ENCODE data around the gene CNTN4.
"Not testable (repeated sequence)": the region's sequence is repeated elsewhere in the genome, so short reads cannot be mapped to it uniquely, and the experiment has no call there.

Gene CNTN4

DNA sequence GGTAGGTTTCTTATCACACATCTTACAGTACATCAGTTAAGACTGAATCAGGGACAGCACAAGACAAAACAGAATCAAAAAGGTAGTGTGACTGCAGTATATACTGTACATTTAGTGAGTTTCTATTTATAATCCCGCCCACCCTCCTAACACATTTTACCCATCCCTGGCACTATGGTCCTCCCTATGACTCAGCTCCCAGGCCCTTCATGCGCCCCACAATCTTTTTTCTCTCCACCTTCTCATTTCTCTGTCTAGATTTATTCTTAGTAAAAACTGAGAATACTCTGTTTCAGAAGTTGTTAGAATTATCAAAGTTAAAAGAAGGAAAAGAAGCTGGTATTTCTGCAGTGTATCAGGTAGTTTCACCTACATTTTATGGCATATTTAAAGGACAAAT, 427.3 kb downstream of the CNTN4 start:
- DNase-seq: no peak

DNA sequence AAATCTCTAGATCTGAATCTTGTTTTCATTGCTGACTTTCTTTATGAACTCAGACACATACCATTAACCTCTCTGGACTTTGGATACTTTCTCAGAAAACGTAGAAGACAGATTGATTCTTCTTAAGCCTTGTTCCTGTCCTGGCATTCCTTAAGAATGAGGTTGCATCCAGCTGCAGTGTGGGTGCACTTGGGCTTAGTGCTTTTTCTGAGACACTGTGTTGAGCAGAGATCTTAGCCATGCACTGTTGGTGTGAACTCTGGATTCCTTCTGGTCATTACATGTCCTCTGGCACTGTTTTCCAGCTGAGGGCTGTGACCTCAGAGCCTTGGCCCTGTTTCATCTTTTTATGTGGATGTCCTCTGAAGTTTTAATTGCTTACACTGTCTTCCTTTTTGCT, 428.3 kb downstream of the CNTN4 start:
- no peak for DNase-seq

DNA sequence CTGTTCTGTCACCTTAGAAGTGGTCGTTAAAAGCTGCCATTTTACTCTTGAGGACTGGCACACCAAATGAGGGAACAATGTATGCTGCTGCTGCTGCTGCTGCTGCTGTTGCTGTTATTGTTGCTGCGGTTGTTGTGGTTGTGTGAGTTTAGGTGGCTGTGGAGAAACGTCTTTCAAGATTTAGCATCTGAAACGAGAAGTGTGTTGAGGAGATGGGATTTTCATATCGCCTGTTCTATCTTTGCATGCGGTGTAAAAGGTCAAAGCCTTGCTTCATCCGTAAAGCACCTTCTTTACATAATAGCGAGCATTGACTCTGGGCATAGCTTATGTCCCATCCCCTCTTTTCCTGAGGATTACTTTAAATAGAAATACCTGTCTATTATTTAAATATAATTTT, 428.7 kb downstream of the CNTN4 start:
- DNase-seq: not testable (repeated sequence)

DNA sequence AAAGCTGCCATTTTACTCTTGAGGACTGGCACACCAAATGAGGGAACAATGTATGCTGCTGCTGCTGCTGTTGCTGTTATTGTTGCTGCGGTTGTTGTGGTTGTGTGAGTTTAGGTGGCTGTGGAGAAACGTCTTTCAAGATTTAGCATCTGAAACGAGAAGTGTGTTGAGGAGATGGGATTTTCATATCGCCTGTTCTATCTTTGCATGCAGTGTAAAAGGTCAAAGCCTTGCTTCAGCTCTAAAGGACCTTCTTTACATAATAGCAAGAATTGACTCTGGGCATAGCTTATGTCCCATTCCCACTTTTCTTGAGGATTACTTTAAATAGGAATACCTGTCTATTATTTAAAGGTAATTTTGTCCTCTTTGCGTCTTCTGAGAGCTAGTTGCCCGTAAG, 436.1 kb downstream of the CNTN4 start:
- not testable (repeated sequence) for DNase-seq

DNA sequence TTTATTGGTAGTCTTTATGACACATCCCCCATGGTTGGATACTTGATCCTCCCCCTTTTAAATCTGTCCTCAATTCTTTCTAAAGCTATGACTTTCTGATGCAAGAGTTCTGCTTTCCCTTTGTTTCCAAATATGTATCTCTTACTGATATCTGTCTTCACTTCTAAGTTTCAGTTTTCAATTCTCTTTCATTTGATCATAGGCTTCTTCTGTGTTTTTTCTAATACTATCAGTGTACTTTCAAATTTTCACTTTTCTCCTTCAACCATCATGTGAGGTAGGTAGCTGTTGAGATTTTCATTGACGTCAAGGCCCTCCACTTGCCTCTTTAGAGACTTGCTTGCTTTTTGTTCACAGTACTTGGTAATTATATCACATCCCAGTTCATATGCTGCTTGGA, 436.5 kb downstream of the CNTN4 start:
- no peak for DNase-seq

DNA sequence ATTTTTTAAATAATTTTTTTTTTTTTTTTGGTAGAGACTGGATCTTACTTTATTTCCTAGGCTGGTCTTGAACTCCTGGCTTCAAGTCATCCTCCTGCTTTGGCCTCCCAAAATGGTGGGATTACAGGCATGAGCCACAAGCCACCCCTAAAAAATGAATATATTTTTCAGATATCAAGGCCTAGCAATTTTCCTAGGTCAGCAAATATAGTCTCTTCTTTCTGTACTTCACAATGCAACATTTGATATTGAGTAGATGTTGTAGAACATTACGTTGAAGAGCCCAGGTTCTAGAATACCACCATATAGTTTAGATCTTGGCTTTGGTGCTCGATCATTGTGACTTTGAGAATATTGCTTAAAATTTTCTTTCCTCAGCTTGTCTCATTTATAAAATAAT, 437.9 kb downstream of the CNTN4 start:
- no peak for DNase-seq

DNA sequence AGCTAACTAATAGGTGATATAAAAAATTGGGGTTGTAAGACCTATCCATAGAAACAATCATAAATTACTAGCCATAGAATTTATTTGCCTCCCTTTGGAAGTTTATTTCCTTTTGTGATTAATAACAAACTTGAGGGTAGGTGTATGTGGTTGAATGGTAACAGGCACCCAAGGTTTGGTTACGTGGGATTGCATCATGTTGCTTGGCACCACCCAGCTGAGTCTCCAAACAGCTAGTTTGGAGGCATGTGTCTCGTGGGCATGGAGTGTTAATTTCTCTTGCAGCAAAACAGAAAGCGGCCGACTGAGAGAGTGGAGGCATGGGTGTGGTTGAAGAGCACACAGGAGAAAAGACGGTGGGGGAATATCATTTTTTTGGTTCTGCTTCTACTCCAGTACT, 441.4 kb downstream of the CNTN4 start:
- DNase-seq: no peak

DNA sequence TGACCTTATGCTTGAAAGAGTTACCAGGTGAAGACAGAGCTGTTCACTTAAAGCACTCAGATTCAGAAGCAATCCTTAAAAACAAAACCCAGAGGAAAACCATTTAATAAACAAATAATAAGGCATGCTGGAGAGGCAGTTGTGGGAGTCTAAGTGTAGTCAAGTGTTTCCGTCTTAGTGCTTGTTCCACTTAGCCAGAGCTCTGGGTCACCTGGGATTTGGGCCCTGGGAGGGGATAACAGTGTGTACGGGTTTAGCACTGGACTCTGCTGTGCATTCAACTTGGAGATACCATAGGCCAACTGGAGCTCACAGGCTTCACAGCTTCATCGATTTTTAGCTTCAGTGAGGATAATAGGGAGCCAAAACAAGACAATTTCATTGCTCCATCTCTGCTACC, 444.6 kb downstream of the CNTN4 start:
- no peak for DNase-seq

DNA sequence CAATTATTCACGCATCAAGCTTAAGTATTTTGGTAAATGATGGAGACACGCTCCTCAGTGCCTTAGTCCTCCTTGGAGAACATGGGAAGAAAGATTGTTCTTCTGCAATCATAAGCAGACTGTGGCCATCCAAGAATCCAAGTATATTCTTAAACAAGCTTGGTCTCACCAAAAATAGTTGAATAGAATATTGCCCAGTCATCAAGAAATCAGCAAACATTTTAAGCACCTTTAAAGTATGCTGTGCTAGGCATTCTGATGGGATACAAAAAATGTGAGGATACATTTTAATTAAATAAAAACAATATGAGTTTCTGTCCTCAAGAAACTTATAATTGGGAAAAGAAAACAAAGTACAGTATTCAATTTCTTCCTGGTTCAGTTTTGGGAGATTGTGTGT, 445.5 kb downstream of the CNTN4 start:
- no peak for DNase-seq

DNA sequence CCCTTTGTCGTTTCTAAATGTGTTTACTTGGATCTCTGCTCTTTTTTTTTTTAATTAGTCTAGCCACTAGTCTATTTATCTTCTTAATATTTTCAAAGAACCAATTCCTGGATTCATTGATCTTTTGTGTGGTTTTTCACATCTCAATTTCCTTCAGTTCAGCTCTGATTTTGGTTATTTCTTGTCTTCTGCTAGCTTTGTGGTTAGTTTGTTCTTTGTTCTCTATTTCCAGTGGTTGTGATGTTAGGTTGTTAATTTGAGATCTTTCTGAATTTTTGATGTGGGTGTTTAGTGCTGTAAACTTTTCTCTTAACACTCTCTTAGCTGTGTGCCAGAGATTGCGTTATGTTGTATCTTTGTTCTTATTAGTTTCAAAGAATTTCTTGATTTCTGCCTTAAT, 446.1 kb downstream of the CNTN4 start:
- no peak for DNase-seq

DNA sequence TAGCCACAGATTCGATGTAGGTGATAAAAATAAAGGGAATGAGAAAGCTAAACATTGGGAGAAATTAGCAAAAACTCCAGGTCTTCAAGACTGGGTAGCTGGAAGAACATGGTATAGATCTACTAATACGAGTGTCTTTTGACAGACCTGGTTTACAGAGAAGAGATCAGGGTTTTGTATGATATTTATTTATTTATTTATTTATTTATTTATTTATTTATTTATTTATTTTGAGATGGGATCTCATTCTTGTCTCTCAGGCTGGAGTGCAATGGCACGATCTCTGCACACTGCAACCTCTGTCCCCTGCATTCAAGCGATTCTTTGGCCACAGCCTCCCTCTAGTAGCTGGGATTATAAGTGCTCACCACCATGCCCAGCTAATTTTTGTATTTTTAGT, 448.4 kb downstream of the CNTN4 start:
- no peak for DNase-seq

DNA sequence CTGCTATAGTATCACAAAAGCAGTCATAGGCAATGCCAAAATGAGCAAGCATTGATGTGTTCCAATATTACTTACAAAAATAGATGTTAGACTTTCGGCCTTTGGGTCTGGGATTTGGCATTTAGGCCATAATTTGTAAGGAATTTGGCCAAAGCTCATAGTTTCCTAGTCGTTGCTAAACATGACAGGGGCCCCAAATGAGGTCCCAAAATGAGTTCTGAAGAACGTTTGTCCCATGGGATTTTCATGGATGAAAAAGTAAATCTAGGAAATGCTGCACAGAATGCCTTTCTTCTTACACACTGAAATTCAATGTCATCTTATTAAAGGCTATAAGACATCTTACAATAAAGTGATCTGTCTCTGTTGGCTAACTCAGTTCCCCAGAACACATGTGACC, 456.0 kb downstream of the CNTN4 start:
- DNase-seq: no peak

DNA sequence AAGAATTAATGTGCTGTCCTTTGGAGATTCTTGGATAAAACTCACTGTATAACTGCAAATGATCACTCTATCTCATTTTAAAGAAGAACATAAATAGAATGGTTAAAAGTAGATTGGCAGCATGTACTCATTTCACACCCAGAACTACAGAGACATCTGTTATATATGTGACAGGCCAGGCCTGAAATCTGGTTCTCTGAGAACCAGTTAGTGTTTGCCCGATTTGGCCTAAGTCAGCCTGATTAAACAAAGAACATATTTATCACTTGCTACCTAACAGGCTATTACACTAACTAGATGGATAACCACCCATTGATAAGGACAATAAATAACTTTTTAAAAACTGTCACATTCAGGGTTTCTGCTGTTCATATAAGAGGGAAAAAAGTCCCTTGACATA, 460.1 kb downstream of the CNTN4 start:
- no peak for DNase-seq

DNA sequence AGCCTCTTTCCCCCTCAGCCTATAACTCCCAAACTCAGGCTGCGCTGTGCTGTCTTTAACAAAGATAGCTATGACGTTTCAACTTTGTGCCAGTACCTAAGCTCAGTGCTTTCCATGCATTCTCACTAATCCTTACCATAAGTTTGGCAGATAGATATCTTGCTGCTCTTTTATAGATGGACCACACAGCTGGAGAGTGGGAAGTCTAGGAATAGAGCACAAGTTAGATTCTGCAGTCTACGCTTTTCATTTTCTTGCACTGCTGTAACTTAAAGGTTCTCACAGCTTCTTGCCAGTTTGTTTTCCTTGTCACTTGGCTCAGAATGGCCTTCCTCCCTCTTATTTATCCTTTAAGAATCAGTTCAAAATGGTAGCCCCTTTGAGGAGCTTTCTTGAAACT, 468.8 kb downstream of the CNTN4 start:
- no peak for DNase-seq

DNA sequence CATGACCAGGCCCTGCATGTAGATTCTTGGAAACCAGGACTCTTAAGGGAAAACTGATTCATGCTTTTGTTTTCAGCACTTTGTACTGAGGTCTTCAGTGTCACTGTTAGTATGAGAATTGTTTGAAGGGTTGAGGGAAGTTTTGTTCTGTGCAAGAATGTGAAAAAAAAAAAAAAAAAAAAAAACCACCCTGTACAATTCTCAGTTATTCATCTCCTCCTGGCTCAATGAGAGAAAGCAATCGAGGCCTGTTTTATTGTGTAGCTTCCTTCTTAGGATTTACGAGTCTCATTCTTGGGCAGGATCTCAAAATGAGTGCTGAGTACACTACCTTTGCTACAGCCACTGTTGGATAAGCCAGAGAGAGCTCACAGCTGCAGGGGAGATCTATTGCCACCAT, 469.5 kb downstream of the CNTN4 start:
- DNase-seq: no peak

DNA sequence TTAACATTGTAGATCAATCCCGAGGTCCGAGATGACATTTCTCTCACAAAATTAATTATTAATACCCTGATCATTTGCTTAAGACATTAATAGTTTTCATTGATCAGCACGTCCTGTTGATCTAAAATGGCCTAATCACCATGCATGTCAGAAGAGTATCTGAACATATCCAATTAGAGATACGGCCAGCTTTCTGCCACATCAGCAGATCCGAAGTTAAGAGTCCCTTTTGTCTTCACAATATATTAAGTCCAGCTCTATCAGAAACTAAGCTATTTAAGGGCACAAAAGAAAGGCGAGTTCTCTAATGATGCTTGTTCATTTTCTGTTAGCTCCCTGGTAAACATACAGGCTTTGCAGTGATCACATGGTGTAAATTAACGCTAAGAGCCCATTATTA, 470.3 kb downstream of the CNTN4 start:
- DNase-seq: no peak

DNA sequence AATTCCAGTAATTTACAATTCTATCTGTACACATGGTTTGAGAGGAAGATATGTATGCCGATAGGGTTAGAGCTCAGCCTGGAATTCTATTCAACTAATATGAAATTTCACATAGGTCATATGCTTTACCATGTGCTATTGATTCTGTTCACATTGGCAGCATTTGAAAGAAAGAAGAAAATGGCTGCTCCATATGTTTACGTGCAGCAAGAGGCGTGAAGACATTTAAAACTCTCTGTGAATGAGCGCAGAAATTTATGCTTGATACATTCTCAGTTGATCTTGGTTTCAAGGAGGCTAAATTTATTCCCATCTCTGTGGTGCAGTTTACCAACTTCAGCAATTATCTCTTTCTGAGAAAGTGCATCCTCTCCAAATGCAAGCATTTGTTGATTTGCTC, 478.9 kb downstream of the CNTN4 start:
- no peak for DNase-seq

DNA sequence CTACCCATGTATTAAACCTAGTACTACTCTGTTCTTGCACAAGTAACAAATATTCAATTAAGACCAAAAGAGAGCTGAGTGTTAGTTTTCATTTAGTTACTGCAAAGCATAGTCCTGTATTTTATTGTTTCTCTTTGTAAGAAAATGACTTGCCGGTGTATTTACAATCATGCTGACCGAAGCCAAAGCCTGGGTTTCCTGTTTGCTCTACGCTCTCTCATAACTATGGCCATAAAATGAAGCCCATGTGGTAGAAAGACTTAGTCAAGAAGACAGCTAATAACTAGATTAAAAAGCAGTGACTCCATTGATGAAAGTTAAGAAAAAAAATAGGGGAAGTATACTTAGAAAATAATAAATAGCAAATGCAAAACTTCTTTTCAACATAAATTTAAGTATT, 479.9 kb downstream of the CNTN4 start:
- no peak for DNase-seq

DNA sequence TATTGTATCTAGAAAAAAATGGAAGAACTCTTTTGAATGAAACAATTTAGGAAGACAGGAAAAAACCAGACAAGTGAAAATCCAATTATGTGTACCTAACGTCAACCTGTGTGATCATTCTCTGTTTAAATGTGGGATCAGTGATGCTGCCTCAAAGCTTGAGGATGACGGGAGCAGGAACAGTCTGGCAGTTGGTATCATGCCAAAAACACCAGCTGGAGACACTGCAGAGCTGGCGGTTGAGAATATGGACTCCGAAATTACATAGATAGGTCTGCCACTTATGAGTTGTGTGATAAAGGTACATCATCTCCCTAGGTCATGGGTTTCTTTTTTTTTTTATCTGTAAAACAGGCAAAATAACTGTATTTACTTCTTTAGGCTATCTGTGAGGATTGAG, 480.5 kb downstream of the CNTN4 start:
- no peak for DNase-seq

DNA sequence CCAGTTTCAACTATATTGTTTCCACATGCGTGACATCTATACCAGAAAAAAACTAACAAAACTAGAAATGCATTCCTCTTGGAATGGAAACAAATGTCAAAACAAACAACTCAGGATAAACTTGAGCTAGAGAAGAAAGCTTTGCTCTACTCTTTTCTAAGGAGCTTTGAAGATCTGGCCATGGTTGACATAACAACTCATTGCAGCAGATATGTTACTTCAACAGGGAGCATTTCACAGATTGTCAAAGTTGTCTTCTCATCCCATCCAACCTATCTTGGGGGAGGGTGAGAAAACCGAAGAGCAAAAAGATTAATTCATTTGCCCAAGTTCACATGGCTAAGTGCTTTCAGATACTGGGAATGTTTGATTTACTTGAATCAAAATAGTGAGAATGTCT, 484.4 kb downstream of the CNTN4 start:
- DNase-seq: no peak

DNA sequence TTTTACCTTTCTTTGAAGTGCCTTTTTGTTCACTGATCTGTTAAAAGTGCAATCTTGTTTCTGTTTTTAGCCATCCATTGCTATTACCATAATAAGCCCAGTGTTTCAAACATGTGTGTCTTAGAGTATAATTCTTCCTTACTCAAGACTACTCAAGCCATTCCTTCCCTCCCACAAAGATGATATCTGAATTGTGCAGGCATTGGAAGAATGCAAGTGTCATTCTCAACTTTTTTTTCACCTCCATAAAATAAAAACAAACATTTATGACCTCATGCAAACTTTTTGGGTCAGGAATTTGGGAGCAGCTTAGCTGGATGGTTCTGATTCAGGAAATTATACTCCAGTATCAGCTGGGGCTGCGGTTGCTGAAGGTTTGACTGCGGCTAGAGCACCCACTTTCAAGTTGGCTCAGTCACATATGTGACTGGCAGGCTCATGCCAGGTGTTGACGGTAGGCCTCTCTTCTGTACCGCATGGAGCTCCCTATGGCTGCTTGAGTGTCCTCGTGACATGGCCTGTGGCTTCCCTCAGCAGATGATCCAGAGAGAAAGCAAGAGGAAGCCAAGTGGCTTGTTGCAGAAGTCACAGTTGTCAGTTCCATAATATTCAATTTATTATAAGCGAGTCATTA, 490.8 kb downstream of the CNTN4 start:
- DNase-seq: no peak

DNA sequence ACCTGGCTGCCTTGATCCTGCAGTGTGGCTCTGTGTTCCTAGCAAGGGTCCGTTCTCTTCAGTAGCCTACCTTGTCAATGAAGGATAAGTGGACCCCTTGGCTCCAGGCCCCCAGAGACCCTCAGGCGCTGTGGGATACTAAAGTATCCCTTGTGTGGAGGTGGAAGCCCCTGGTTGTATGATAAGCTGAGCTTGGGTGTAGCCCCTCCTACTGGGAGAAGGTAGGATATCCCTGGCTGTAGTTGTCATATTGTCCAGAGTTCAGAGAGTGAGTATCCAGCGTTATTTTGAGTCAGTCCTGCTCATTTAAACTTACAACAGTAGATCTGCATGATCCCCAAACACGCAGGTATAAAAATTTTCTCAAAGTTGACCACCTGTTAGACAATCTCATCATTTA, 496.8 kb downstream of the CNTN4 start:
- no peak for DNase-seq

DNA sequence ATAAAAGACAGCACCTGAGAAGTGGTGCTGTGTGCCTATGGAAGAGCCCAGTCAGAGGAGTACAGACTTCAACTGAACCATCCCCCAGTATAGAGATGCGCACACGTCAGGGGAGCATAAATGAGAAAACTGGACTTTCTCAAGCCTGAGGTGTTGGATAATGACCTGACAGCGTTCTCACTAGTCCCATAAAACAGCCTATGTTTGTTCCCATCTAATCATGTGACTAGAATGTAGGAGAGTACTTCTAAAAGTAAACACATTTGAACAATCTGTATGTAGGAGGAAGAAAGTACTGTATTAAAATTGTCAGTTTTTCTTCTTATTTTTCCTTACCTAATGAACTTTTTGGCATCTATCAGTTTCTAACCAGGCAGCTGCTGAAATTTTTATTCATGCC, 498.9 kb downstream of the CNTN4 start:
- DNase-seq: no peak

DNA sequence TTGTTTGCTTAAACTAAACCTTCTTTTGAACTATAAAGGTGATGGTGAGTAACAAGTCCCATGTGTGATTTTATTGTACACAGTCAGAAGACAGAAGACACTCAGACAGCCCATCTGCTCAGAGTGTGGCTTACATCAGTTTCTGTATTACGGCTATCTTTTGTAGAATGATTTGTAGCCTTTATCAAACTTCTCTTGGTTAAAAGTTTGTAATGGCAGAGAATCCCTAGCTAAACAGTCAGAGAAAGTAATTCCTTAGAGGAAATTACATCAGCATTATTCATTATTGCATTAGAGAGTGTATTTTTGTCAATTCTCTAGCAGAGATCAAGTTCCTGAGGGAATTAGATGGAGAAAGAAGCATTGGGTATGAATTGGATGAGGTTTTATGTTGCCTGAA, 500.8 kb downstream of the CNTN4 start:
- DNase-seq: no peak

DNA sequence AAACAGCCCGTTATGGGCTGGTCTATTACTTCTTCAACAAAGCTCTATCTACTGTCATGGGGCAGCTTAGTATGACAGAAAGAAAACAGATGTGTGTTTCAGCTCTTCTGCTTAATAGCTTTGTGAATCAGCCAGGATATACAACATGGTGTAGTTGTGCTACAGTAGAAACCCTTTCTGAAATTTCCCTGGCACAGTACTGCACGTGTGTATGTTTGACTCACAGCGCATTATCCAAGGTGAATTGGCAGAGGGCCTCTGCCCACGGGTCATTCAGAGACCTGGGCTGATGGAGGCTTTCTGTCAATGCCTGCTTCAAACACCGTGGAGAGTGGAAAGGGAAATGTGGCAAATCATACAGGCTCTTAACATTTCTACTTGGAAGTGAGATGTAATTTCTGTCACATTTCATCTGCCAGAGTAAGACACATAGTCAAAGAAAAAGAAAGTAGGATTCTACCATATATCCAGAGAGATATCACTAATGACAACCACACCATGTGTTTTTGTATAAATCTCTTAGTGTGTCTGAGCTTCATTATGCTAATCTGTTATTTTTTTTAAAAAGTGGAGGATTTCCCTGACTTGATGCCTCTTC, 505.1 kb downstream of the CNTN4 start:
- DNase-seq: no peak
